ENCODE measurements around the gene SOX15.

Gene SOX15

GRCh38 chr17:7556627-7557026, 33.3 kb downstream of the SOX15 start:
- no peak for TF ChIP-seq POLR2AphosphoS5 (IDR thresholded peaks at IDR 0.05; ENCODE audit: low read depth, low read length)
- no peak for TF ChIP-seq FOXP2 (optimal IDR thresholded peaks at IDR 0.05; ENCODE audit: borderline replicate concordance, extremely low read depth, extremely low read length, insufficient read depth)
- no peak for TF ChIP-seq TAF1 (IDR thresholded peaks at IDR 0.05; ENCODE audit: borderline replicate concordance, insufficient read depth, low read length)
- no peak for TF ChIP-seq SIN3A (IDR thresholded peaks at IDR 0.05; ENCODE audit: borderline replicate concordance, insufficient read depth, low read length)
- TF ChIP-seq REST (IDR thresholded peaks at IDR 0.05; ENCODE audit: insufficient read depth in 1 of 2, low read depth in 2 of 2, low read length in 2 of 2) = no peak

- TF ChIP-seq REST (IDR thresholded peaks at IDR 0.05; ENCODE audit: insufficient read depth in 1 of 2, low read depth in 2 of 2, low read length in 2 of 2) = no peak
- TF ChIP-seq SIN3A (IDR thresholded peaks at IDR 0.05; ENCODE audit: borderline replicate concordance, insufficient read depth, low read length) = no peak
- TF ChIP-seq POLR2AphosphoS5 (IDR thresholded peaks at IDR 0.05; ENCODE audit: low read depth, low read length) = no peak
- no peak for TF ChIP-seq FOXP2 (optimal IDR thresholded peaks at IDR 0.05; ENCODE audit: borderline replicate concordance, extremely low read depth, extremely low read length, insufficient read depth)
- no peak for TF ChIP-seq TAF1 (IDR thresholded peaks at IDR 0.05; ENCODE audit: borderline replicate concordance, insufficient read depth, low read length)
Observed at GRCh38 chr17:7555320-7555948, 34.5 kb downstream of the SOX15 start.

- TF ChIP-seq SIN3A (IDR thresholded peaks at IDR 0.05; ENCODE audit: borderline replicate concordance, insufficient read depth, low read length) (no peak), POLR2AphosphoS5 (IDR thresholded peaks at IDR 0.05; ENCODE audit: low read depth, low read length) (no peak), REST (IDR thresholded peaks at IDR 0.05; ENCODE audit: insufficient read depth in 1 of 2, low read depth in 2 of 2, low read length in 2 of 2) (no peak), TAF1 (IDR thresholded peaks at IDR 0.05; ENCODE audit: borderline replicate concordance, insufficient read depth, low read length) (no peak), FOXP2 (optimal IDR thresholded peaks at IDR 0.05; ENCODE audit: borderline replicate concordance, extremely low read depth, extremely low read length, insufficient read depth) (no peak)
Observed at GRCh38 chr17:7553356-7553755, 36.5 kb downstream of the SOX15 start.

GRCh38 chr17:7552621-7553051, 37.3 kb downstream of the SOX15 start:
- TF ChIP-seq REST (IDR thresholded peaks at IDR 0.05; ENCODE audit: insufficient read depth in 1 of 2, low read depth in 2 of 2, low read length in 2 of 2) (no peak), TAF1 (IDR thresholded peaks at IDR 0.05; ENCODE audit: borderline replicate concordance, insufficient read depth, low read length) (no peak), POLR2AphosphoS5 (IDR thresholded peaks at IDR 0.05; ENCODE audit: low read depth, low read length) (no peak), FOXP2 (optimal IDR thresholded peaks at IDR 0.05; ENCODE audit: borderline replicate concordance, extremely low read depth, extremely low read length, insufficient read depth) (no peak), SIN3A (IDR thresholded peaks at IDR 0.05; ENCODE audit: borderline replicate concordance, insufficient read depth, low read length) (no peak)

Data from PFSK-1 (cell line).